8988T (cell line): ENCODE data around the gene PLCXD3.
"Not testable (repeated sequence)": the region's sequence is repeated elsewhere in the genome, so short reads cannot be mapped to it uniquely, and the experiment has no call there.

Experiments used
- DNase-seq: peaks from one replicate; pipeline ENCODE4 v3.0.0; 2011

The PLCXD3 gene

GRCh38 chr5:41338136-41338675 is 172.2 kb downstream of the PLCXD3 start:
- no peak for DNase-seq

GRCh38 chr5:41337724-41338123 is 172.7 kb downstream of the PLCXD3 start:
- DNase-seq, result no peak

GRCh38 chr5:41337216-41337615 is 173.2 kb downstream of the PLCXD3 start:
- no peak for DNase-seq

GRCh38 chr5:41336471-41336870 is 173.9 kb downstream of the PLCXD3 start:
- no peak for DNase-seq

- DNase-seq, result no peak
These were observed 174.7 kb downstream of the PLCXD3 start for GRCh38 chr5:41335596-41336181.

GRCh38 chr5:41334758-41335157 is 175.6 kb downstream of the PLCXD3 start:
- DNase-seq, result no peak

- no peak for DNase-seq
These were observed 176.2 kb downstream of the PLCXD3 start for GRCh38 chr5:41334221-41334620.

GRCh38 chr5:41325074-41325473 is 185.3 kb downstream of the PLCXD3 start:
- DNase-seq, result no peak

GRCh38 chr5:41322826-41323225 is 187.6 kb downstream of the PLCXD3 start:
- DNase-seq, result not testable (repeated sequence)

- no peak for DNase-seq
These were observed 197.8 kb downstream of the PLCXD3 start for GRCh38 chr5:41312478-41313060.

- DNase-seq, result no peak
These were observed 198.3 kb downstream of the PLCXD3 start for GRCh38 chr5:41312066-41312465.

GRCh38 chr5:41309275-41309674 is 201.1 kb downstream of the PLCXD3 start:
- no peak for DNase-seq

- DNase-seq, result no peak
These were observed 204.4 kb downstream of the PLCXD3 start for GRCh38 chr5:41306005-41306404.

GRCh38 chr5:41305056-41305455 is 205.3 kb downstream of the PLCXD3 start:
- DNase-seq, result no peak

- DNase-seq, result no peak
These were observed 214.3 kb downstream of the PLCXD3 start for GRCh38 chr5:41296066-41296465.

- DNase-seq, result no peak
These were observed 219.1 kb downstream of the PLCXD3 start for GRCh38 chr5:41291323-41291722.

- DNase-seq, result no peak
These were observed 219.6 kb downstream of the PLCXD3 start for GRCh38 chr5:41290810-41291209.

- no peak for DNase-seq
These were observed 220.4 kb downstream of the PLCXD3 start for GRCh38 chr5:41289970-41290464.

- DNase-seq, result no peak
These were observed 223.7 kb downstream of the PLCXD3 start for GRCh38 chr5:41286696-41287095.

GRCh38 chr5:41286165-41286564 is 224.2 kb downstream of the PLCXD3 start:
- no peak for DNase-seq

- DNase-seq, result no peak
These were observed 225.5 kb downstream of the PLCXD3 start for GRCh38 chr5:41284938-41285337.

- no peak for DNase-seq
These were observed 229.1 kb downstream of the PLCXD3 start for GRCh38 chr5:41281215-41281810.

GRCh38 chr5:41279040-41279439 is 231.4 kb downstream of the PLCXD3 start:
- DNase-seq, result no peak
